Upper lobe of right lung (tissue), 1 donor: ENCODE data around the gene IGSF9B. TPM values are rescaled to one million over a fixed set of nuclear protein-coding genes. Genes with fewer than 3 reads are reported as not detected.

Experiments
- ATAC-seq: fragments of 200-7000 bp; cut with Tn5 transposase; one replicate; pipeline ENCODE4 v1.9.1; 2020; ENCODE audit warnings: mild to moderate bottlenecking, moderate library complexity
- DNase-seq: peaks from one replicate; pipeline ENCODE4 v3.0.0-alpha.2; 2020
- H3K27ac ChIP-seq: fragments of 200-600 bp; one replicate; pipeline ENCODE4 v1.8.0; 2022
- H3K27me3 ChIP-seq: fragments of 200-600 bp; one replicate; pipeline ENCODE4 v1.8.0; 2022; ENCODE audit warnings: mild to moderate bottlenecking
- H3K36me3 ChIP-seq: fragments of 200-600 bp; one replicate; pipeline ENCODE4 v1.8.0; 2022
- H3K4me1 ChIP-seq: fragments of 200-600 bp; one replicate; pipeline ENCODE4 v1.8.0; 2022
- H3K4me3 ChIP-seq: fragments of 200-600 bp; one replicate; pipeline ENCODE4 v1.8.0; 2022; ENCODE audit warnings: mild to moderate bottlenecking
- H3K9me3 ChIP-seq: fragments of 200-600 bp; one replicate; pipeline ENCODE4 v1.8.0; 2022
- CTCF ChIP-seq: fragments of 200-600 bp; IDR thresholded peaks from one replicate; pipeline ENCODE4 v1.8.0; 2022; ENCODE audit warnings: antibody characterized with exemption
- intact Hi-C: fragments of 100-400 bp; cut with DNase I; formaldehyde crosslinking; loops from one replicate; pipeline ENCODE4 v1.11.0; 2022
- total RNA-seq: library from RNA; stranded (reverse); fragmentation: NEBNext Ultra II Directional; extraction: Animal tissue kit (Norgen Biotek cat#: 25700); gene quantifications from one replicate; pipeline ENCODE4 v1.2.1, GENCODE V29; 2021
- donor health status: DM: no; HTN: yes; CAD: no; lungs with severe emphysema.

IGSF9B gene
- total RNA-seq, 1 donor from 2014 or later = 2.9 TPM

DNA sequence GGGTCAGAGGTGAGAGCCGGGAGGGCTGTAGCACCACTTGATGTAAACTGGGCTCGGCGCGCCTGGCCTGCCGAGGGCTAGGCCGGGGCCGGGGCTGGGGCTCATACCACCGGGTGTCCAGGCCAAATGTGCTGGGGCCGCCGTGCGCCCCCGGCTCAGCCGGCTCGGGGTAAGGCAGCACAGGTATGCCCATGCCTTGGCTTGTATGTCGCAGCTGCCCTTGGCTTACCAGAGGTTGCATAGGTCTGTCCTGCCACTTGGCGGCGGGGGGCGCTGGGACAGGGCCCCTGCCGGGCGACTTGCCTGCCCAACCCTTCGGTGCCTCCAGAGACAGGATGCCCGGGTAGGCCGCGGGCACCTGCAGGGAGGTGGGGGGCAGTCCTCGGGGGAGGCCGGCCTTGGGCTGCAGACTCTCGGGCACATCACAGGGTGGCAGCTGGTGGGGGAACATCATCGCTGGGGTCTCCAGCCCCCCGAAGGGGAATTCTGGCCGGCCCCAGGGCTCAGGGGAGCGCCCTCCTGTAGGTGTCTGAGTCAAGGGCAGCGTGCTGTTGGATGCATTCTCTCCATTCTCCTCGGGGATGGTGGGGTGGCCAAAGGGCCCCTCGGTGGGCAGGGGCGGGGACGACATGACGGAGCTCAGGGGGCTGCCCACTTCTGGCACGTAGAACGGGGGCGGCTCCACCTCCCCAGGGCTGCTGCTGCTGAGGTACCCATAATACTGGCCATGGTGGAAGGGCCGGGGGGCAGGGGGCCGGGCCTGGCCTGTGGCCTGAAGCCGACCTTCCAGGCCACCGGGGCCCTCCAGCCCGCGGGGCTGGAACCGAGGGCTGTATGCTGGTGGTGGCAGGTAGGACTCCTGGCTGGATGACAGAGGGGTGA, 36.4 kb downstream of the IGSF9B start:
- Histone ChIP-seq H3K4me3 (no peak overlapping the region), H3K9me3 (no peaks in the 10 kb centered on the region), H3K36me3 (no peaks in the 10 kb centered on the region), H3K4me1 (no peaks in the 10 kb centered on the region), H3K27me3 (peaks cover 34% of the 10 kb centered on the region), H3K27ac (no peak overlapping the region)
- intact Hi-C loops = no loop called here
- no peak for TF ChIP-seq CTCF
- DNase-seq (no peak), ATAC-seq (no peak)

GRCh38 chr11:133919330-133920108, 37.2 kb downstream of the IGSF9B start:
- H3K4me1 ChIP-seq = no peaks in the 10 kb centered on the region
- no peak for TF ChIP-seq CTCF
- H3K9me3 ChIP-seq = no peaks in the 10 kb centered on the region
- intact Hi-C loops = no loop called here
- DNase-seq = no peak
- no peak for ATAC-seq
- peaks cover 34% of the 10 kb centered on the region for H3K27me3 ChIP-seq
- H3K27ac ChIP-seq = no peak overlapping the region
- H3K4me3 ChIP-seq = no peak overlapping the region
- H3K36me3 ChIP-seq = no peaks in the 10 kb centered on the region

GRCh38 chr11:133918608-133919260, 38.0 kb downstream of the IGSF9B start:
- no peak for DNase-seq
- TF ChIP-seq CTCF = no peak
- H3K9me3 ChIP-seq = no peaks in the 10 kb centered on the region
- no peak for ATAC-seq
- H3K27me3 ChIP-seq = peaks cover 34% of the 10 kb centered on the region
- no peaks in the 10 kb centered on the region for H3K4me1 ChIP-seq
- H3K4me3 ChIP-seq = no peak overlapping the region
- H3K27ac ChIP-seq = no peak overlapping the region
- intact Hi-C loops = no loop called here
- no peaks in the 10 kb centered on the region for H3K36me3 ChIP-seq

GRCh38 chr11:133917921-133918607, 38.7 kb downstream of the IGSF9B start:
- DNase-seq (no peak), ATAC-seq (no peak)
- Histone ChIP-seq H3K27ac (no peak overlapping the region), H3K36me3 (no peaks in the 10 kb centered on the region), H3K4me3 (no peak overlapping the region), H3K9me3 (no peaks in the 10 kb centered on the region), H3K27me3 (peaks cover 34% of the 10 kb centered on the region), H3K4me1 (no peaks in the 10 kb centered on the region)
- no peak for TF ChIP-seq CTCF
- intact Hi-C loops = no loop called here

- no peak for TF ChIP-seq CTCF
- DNase-seq = no peak
- Histone ChIP-seq H3K4me1 (no peaks in the 10 kb centered on the region), H3K9me3 (no peaks in the 10 kb centered on the region), H3K27me3 (peaks cover 34% of the 10 kb centered on the region), H3K27ac (no peak overlapping the region), H3K4me3 (no peak overlapping the region), H3K36me3 (no peaks in the 10 kb centered on the region)
- ATAC-seq = no peak
- intact Hi-C loops = no loop called here
Observed at GRCh38 chr11:133916784-133917440, 39.9 kb downstream of the IGSF9B start.
